ENCODE measurements around the gene DNAJC10.
"Not testable (repeated sequence)": the region's sequence is repeated elsewhere in the genome, so short reads cannot be mapped to it uniquely, and the experiment has no call there.

The DNAJC10 gene

DNA sequence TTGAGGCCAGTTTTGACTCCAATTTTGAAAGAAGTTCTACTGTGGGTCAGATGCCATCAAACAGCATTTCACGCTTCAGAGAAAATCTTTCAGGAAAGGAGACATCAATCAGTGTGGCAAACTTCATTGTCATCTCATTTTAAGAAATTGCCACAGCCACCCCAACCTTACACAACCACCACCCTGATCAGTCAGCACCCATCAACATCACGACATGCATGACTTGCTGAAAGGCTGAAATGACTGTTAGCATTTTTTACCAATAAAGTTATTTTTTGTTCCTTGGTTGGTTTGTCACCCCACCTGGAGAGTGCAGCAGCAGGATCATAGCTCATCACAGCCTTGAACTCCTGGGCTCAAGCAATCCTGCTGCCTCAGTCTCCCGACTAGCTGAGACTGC is 10.4 kb downstream of the DNAJC10 start:
- DNase-seq = no peak

DNA sequence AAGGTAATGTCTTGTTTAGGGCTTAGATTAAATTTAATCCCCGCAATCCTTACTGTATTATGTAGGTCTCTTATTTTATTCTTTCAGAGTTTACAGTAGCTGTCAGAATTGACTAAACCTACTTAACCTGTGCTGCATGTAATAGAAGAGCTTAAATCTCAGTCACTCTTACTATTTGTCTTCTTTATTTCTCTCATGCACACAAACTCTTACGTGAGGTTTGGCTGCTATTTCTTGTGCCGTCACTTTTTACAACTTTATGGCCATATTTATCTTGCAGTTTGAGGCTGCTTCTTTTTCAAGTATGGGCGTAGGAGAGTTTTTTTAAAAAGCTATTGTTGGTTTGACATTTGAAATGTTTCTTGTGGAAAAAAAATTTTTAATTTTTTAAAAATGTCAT is 12.0 kb downstream of the DNAJC10 start:
- DNase-seq = no peak

DNA sequence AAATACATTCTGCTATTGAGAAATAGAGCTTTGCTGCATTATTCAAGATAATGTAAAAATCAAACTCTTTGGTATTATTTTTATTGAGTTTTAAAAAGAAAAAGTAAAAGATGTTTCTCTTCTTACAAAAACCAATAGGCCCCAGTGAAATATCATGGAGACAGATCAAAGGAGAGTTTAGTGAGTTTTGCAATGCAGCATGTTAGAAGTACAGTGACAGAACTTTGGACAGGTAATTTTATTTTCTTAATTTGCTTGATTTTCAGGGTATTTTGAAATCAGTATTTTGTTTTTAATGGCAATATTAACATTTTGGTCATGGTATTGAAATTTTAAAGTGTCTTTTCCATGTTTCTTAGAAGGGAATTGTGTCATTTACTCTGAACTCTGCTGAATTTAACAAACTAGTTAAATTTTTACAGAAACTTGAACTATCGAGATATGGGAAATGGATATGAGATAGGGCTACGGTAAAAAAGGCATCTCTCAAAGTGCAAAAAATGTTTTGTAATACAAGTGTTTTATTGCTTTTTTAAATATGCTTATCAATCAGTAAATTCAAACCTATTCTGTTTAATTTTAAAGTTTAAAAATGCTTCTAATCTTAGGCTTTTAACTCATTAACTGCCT is 13.8 kb downstream of the DNAJC10 start:
- DNase-seq = no peak

DNA sequence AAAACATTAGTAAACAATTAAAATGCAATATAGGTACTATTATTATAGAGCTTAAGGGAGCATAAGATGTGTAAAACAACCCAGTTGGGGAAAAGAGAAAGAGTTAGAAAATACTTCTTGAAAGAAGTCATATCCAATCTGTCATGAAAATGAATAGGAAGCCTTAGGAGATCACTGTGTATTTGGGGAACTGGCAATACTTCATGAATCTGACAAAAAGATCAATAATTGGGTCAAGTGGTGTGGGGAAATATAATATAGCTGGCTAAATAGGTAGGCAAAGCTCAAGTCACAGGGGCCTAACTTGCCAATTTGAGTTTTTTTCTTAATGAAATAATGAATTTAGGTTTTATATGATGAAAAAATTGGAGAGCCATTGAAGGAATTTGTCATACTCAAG is 14.4 kb downstream of the DNAJC10 start:
- no peak for DNase-seq

DNA sequence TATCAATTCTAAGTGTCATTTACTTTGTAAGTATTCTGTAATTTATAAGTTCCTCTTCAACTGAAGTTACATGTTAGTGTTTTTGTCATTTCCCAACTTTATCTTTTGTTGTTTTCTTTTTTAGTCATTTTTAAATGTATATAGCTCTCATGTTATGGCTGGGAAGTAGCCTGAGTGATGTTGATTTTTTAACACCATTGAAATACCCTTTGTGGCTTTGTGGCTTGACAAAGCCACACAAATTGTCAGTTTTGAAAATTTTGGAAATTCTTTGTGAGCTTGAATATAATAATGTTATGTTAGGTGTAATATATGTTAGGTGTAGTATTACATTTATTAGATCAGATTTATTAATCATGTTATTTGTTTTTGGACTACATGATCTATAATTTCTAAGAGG is 16.7 kb downstream of the DNAJC10 start:
- DNase-seq = no peak

DNA sequence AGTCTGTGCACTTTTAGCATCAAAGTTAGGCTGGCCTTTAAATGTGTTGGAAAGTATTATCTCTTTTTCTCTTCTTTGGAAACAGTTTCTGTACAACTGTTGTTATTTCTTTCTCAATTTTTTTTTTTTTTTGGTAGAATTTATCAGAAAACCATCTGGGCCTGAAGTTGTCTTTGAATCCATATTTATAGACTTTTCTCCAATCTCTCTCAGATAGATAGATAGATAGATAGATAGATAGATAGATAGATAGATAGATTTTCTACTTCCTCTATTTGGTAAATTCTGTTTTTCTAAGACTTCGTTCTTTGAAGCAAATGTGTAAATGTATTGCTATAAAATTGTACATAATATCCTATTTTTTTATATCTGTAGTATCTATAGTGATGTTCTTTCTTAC is 17.5 kb downstream of the DNAJC10 start:
- no peak for DNase-seq

DNA sequence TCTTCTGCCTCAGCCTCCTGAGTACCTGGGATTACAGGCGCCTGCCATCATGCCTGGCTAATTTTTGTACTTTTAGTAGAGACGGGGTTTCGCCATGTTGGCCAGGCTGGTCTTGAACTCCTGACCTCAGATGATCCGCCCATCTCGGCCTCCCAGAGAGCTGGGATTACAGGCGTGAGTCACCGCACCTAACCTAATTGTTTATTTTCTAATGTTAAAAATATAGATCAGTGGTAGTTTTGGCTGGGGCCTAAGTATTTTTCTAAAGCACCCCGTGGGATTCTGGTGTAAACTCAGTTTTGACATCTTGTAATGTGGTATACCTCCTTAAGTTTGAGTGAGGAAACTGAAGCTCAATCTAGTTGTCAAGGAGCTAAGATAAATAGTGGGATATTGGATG is 20.8 kb downstream of the DNAJC10 start:
- DNase-seq = not testable (repeated sequence)

DNA sequence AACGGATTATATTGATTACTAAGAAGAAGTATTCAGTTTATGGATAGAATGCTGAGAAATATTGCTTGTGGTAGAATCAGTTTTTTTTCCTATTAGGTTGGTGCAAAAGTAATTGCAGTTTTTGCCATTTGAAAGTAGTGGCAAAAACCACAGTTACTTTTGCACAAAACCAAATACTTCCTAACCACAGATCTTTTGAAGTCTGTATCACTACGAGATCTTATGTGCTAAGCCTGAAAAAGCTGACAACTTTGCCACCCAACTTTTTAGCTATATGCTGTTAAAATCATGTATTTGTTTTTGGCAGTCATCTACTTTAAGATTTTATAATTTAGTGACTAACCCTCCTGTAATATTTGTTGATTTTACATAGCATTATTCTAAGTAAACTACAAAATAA is 24.6 kb downstream of the DNAJC10 start:
- DNase-seq = no peak

DNA sequence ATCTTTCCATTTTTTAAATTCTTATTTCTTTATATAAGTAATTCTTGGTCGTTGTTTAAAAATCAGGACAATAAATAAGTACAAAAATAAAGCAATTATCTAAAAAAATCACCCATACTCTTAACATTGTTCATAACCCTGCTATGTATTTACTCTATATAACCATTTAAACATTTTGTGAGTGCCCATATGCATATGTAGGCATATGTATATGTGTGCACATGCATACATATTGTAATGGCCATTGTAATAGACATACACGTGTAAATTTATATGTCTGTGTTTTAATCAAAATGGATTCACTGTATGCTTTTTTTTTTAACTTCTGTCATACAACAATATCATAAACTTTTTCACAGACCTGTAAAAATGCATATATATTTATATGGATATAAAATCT is 25.6 kb downstream of the DNAJC10 start:
- DNase-seq = no peak

DNA sequence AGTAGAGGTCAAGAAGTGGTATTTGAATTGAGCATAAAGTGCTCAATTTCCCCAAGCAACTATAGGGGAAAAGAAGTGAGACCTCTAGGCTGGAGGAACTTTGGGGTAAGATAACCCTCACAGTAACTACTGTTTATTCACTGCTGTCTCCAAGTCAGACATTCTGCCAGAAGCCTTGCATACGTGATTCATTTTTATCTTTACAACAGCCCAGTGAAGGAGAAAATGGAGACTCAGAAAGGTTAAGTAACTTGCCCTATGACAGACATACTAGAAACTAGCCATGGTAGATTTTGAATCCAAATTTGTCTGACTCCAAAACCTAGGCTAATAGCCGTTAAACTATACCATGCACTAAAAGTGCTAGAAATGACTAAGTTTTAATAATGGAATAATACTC is 28.4 kb downstream of the DNAJC10 start:
- no peak for DNase-seq

DNA sequence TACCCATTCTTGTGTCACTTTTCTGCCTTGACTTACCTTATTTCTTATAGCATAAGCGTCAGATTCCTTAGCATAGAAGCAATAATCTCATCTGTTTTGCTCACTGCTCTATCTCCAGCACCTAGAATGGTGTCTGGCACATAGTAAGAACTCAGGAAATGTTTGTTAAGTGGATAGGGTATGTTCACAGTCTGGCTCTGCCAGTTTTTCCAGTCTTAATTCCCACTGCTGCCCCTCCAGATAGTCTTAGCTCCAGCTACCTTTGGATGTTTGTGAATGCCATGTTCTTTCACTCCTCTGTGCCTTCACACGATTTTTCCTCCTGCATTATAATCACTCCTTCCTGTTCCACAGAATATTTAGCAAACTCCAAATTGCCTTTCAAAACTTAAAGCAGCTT is 29.0 kb downstream of the DNAJC10 start:
- no peak for DNase-seq

DNA sequence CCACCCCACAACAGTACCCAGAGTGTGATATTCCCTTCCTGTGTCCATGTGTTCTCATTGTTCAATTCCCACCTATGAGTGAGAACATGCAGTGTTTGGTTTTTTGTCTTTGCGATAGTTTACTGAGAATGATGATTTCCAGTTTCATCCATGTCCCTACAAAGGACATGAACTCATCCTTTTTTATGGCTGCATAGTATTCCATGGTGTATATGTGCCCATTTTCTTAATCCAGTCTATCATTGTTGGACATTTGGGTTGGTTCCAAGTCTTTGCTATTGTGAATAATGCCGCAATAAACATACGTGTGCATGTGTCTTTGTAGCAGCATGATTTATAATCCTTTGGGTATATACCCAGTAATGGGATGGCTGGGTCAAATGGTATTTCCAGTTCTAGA is 29.8 kb downstream of the DNAJC10 start:
- not testable (repeated sequence) for DNase-seq

DNA sequence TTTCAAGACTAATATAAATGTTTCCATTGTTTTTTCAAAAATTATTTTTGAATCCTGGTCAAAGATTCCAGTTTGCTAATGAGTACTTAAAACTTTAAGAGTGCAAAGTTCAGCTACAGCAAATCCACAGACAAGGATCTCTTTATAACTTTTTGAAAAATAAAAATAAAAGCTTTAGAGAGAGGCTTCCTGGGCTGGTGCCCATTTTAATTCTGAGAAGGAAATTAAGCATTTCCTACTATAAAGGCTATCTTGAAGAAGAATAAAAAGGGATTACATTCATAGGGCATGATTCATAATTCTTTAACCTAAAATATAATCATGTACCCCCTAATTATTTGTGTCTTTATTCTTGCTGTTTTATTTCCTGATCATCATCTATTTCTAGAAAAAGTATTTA is 38.2 kb downstream of the DNAJC10 start:
- DNase-seq = no peak

DNA sequence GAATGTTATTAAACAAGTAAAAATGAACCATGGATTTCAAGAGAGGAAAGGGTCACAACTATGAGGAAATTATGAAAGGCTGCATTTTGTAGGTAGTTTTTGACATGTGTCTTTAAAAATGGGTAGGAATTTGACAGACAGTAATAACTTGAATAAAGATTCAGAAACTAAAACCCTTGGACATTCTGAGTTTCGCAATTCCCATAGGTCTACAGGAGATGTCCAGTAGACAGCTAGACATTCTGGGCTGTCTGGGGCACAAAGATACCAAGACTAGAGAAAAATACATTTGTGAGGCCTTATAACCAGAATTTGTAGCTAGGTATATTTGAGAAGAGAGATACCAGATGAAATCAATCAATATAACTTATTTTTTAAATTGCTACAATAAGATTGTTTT is 42.3 kb downstream of the DNAJC10 start:
- no peak for DNase-seq

DNA sequence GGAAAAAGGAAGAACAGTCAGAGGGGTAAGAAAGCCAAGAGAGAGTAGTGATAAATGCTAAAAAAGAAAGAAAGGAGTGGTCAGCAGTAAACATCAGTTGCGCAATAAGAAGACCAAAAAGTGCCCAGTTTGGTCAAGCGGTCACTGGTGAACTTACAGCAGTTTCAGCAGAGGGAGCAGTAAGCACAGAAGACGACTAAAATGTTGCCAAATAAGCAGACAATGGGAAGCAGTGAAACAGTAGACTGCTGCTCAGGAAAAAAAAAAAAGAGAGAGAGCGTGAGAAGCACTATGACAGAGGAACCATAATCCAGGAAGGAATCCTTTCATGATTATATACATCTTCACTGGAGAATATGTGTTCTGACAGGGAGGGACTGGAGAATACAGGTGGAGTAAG is 45.8 kb downstream of the DNAJC10 start:
- no peak for DNase-seq

DNA sequence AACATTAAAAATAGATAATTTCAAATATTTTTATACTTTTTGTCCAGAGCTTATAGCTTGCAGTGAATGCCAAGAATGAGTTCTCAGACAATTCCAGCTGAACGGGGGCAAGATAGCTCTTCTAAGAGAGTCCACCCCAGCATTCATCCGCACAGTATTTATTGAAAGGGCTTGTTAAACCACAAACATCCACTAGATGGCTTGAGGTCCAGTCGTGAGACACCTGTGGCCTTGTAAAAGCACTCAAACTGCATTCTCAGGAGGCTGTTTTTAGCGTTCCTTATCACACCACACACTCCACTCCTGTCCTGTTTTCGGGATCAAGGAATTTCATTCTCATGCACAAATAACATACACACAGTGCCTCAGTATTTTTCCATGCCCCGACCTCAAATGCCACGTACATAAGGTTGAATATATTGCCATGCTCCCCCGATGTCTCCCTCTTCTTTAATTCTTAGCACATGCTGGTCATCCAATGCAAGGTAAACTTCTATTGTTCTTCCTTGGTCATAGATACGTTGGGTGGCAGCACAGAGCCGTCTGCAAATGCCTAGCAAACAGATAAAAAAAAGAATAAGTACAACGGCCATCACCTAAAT is 47.4 kb downstream of the DNAJC10 start:
- peak; percentile 40 for DNase-seq

DNA sequence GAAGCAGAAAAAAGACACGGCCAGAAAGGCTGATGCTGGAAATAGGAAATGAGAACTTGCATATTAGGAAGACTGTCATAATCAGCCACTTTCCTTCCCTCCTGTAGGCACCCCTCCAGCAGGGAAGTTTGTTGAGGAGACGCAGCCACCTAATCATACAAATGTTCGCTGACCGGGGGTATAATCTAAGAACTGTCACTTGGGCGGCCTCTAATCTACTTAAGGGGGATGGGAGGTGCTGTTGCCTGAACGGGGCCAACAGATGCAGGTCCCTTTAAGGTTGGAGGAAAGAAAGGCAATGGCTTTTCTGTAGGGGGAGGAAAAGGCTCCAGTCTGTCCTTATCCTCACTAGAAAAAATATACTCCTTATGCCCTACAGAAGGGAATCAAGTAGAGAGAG is 50.6 kb downstream of the DNAJC10 start:
- DNase-seq = no peak

DNA sequence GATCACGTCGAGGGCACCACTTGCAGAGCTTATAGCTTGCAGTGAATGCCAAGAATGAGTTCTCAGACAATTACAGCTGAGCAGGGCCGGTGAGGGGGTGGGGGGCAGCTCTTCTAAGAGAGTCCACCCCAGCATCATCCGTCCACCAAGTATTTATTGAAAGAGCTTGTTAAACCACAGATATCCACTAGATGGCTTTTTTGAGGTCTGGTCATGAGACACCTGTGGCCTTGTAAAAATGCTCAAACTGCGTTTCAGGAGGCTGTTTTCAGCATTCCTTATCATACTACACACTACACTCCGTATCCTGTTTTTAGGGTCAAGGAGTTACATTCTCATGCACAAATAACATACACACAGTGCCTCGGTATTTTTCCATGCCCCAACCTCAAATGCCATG is 51.5 kb downstream of the DNAJC10 start:
- DNase-seq = no peak

DNA sequence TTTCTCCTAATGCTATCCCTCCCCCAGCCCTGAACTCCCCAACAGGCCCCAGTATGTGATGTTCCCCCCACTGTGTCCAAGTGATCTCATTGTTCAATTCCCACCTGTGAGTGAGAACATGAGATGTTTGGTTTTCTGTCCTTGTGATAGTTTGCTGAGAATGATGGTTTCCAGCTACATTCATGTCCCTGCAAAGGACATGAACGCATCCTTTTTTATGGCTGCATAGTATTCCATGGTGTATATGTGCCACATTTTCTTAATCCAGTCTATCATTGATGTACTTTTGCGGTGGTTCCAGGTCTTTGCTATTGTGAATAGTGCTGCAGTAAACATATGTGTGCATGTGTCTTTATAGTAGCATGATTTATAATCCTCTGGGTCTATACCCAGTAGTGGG is 52.9 kb downstream of the DNAJC10 start:
- DNase-seq = not testable (repeated sequence)

DNA sequence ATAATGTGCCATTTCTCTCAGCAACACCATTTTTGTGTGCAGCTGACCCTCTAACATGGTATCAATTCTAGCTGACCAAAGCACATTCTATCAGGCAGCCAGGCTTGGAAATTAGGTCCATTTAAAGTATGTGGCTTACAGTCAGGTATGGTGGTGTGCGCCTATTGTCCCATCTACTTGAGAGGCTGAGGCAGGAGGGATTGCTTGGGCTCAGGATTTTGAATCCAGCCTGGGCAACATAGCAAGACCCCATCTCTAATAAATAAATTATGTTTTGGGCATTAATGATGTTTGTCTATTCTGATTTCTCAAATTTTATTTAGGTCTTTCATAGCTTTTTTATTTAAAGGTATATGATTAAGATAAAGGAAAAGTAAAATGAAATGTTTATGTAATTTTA is 63.3 kb downstream of the DNAJC10 start:
- DNase-seq = no peak

DNA sequence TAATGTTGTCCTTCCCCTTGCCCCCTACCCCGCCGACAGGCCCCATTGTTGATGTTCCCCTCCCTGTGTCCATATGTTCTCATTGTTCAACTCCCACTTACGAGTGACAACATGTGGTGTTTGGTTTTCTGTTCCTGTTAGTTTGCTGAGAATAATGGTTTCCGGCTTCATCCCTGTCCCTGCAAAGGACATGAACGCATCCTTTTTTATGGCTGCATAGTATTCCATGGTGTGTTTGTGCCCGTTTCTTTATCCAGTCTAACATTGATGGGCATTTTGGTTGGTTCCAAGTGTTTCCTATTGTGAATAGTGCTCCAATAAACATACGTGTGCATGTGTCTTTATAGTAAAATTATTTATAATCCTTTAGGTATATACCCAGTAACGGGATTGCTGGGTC is 65.0 kb downstream of the DNAJC10 start:
- DNase-seq = not testable (repeated sequence)

DNA sequence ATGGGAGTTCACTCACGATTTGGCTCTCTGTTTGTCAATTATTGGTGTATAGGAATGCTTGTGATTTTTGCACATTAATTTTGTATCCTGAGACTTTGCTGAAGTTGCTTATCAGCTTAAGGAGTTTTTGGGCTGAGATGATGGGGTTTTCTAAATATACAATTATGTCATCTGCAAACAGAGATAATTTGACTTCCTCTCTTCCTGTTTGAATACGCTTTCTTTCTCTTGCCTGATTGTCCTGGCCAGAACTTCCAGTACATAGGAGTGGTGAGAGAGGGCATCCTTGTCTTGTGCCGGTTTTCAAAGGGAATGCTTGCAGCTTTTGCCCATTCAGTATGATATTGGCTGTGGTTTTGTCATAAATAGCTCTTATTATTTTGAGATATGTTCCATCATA is 66.6 kb downstream of the DNAJC10 start:
- DNase-seq = not testable (repeated sequence)

DNA sequence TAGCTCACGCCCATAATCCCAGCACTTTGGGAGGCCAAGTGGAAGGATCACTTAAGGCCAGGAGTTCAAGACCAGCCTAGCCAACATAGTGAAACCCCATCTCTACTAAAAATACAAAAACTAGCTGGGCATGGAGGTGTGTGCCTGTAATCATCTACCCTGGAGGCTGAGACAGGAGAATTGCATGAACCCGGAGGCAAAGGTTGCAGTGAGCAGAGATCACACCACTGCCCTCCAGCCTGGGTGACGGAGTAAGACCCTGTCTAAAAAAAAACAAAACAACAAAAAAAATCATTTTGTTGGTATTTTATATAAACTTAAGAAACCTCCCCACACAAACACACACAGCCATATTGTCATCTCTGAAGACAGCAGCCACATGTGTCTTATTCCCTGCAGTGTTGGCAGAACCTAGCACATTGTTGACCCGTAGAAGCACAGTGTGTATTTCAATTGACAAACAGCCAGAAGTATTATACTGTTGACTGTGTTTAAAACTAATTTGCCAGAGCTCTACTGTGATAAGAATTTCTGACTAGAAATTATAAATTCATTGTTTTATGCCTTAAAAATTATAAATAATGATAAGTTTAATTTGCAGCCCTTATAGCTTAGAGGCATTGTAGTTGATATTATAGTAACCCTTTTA is 68.1 kb downstream of the DNAJC10 start:
- no peak for DNase-seq

DNA sequence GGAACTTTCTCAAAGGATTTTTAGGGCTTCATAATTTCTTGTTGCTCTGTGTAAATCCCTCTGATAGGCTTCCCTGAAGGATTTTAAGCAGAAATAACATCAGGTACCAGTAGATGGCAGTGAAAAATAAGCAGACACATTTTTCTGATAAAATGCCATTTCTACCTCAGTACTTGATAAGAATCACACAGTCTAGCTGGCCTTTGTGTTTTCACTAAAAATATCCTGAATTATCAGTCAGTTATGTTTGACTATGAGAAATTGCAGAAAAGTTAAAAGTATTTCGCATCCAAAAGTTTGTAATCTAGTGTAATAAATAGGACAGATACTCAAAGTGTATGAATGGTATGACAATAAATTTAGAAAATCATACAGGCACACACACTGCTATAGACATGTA is 68.7 kb downstream of the DNAJC10 start:
- no peak for DNase-seq

DNA sequence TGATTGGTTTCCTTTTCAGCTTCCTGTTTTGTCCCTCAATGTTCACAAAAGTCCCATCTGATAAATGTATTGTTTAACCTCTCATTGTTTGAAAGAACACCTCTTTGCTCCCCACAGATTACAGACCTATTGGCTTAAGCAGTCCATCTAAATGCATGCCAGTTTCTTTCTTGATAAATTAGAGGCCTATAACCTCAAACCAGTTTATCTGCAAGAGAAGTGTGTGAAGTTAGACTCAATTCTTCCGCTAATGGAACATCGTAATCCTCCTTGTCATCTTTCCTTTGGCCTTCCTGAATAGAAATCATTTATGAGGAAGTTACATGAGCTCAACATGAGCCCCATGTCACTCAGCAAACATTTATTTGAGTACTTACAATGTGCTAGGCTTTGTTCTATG is 76.4 kb downstream of the DNAJC10 start:
- DNase-seq = no peak
